Left ventricle myocardium inferior (tissue), 1 donor: ENCODE data around the gene CDK14. TPM values are rescaled to one million over a fixed set of nuclear protein-coding genes. Genes with fewer than 3 reads are reported as not detected.

ENCODE experiments used
- DNase-seq: peaks from one replicate; pipeline ENCODE4 v3.0.0-alpha.2; 2020
- H3K27ac ChIP-seq: fragments of 200-600 bp; replicated peaks from 2 replicates; pipeline ENCODE4 v1.8.0; 2021
- H3K27me3 ChIP-seq: fragments of 200-600 bp; 2 replicates; pipeline ENCODE4 v1.8.0; 2021; ENCODE audit warnings: low read depth
- H3K36me3 ChIP-seq: fragments of 200-600 bp; 2 replicates; pipeline ENCODE4 v1.8.0; 2021
- H3K4me1 ChIP-seq: fragments of 200-600 bp; 2 replicates; pipeline ENCODE4 v1.8.0; 2021
- H3K4me3 ChIP-seq: fragments of 200-600 bp; 2 replicates; pipeline ENCODE4 v1.8.0; 2021; ENCODE audit warnings: mild to moderate bottlenecking, moderate library complexity
- H3K9me3 ChIP-seq: fragments of 200-600 bp; replicated peaks from 2 replicates; pipeline ENCODE4 v1.8.0; 2021
- intact Hi-C: fragments of 100-400 bp; cut with micrococcal nuclease; formaldehyde crosslinking; loops from one replicate; pipeline ENCODE4 v1.11.0; 2022
- total RNA-seq: library from RNA; stranded (reverse); fragmentation: NEBNext Ultra II Directional; extraction: Animal tissue kit (Norgen Biotek cat#: 25700); gene quantifications from one replicate; pipeline ENCODE4 v1.2.1, GENCODE V29; 2021
- TF ChIP-seq, protein P1 (sequence below): fragments of 200-600 bp; IDR thresholded peaks from 2 replicates; pipeline ENCODE4 v1.8.0; 2021; ENCODE audit warnings: antibody characterized with exemption, mild to moderate bottlenecking, borderline replicate concordance
- donor health status: DM: no; HTN: yes; CAD: no; lungs with severe emphysema.

Gene CDK14
- total RNA-seq, 1 donor from 2014 or later: 18.7 TPM

DNA sequence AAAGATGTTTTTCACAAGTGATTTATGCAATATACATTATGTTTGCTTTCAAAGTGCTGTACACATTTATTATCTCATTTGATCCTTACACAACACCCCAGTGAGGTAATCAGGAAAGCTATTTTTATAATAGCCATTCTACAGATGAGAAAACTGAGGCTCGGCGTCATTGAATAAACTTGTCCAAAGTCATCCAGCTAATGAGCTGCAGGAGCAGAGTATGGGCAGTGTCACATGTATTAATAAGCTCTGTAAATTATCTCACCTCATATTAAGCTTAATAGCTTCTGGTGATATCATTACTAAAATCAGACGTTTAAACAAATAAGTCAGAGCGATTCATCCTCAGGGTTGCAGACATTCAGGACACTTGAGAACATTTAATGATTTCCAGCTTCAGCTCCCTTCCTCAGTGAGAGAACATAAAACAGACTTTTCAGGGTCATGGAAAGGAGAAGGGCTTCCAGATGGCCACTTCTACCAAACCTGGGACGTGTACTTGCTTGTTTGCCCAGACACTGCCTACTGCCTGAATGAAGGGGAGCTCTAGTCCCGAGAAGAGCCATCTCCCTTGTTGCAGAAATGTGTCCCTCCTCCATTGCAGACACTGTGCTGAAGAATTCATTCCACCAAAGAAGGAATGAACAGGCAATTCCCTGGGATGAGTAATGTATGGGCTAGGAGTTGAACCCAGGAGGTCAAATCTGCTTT, 647.6 kb downstream of the CDK14 start:
- no peaks in the 10 kb centered on the region for H3K36me3 ChIP-seq
- intact Hi-C loops: no loop called here
- no peak for DNase-seq
- no peak overlapping the region for H3K4me3 ChIP-seq
- H3K27me3 ChIP-seq: no peaks in the 10 kb centered on the region
- H3K27ac ChIP-seq: no peak overlapping the region
- H3K4me1 ChIP-seq: peaks cover 16% of the 10 kb centered on the region
- no peaks in the 10 kb centered on the region for H3K9me3 ChIP-seq
- TF ChIP-seq, protein P1, sequence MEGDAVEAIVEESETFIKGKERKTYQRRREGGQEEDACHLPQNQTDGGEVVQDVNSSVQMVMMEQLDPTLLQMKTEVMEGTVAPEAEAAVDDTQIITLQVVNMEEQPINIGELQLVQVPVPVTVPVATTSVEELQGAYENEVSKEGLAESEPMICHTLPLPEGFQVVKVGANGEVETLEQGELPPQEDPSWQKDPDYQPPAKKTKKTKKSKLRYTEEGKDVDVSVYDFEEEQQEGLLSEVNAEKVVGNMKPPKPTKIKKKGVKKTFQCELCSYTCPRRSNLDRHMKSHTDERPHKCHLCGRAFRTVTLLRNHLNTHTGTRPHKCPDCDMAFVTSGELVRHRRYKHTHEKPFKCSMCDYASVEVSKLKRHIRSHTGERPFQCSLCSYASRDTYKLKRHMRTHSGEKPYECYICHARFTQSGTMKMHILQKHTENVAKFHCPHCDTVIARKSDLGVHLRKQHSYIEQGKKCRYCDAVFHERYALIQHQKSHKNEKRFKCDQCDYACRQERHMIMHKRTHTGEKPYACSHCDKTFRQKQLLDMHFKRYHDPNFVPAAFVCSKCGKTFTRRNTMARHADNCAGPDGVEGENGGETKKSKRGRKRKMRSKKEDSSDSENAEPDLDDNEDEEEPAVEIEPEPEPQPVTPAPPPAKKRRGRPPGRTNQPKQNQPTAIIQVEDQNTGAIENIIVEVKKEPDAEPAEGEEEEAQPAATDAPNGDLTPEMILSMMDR: no peak

DNA sequence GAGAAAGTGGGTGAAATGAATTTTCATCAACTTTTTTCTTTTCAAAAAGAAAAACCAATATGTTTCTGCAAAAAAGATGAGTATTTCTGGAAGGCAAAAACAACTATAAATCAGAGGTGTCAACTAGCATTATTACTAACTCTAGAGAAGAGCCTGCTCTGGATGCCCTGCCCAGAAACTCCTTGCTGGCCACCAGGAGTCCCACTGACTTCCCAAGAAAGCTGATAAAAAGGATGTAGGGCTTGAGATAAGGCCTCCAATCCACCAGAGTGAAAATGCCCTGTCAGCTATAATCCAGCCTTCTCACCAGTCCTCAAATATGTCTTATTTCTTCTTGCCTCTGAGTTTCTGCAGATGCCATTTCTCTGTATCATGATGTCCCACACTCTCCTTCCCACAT, 651.4 kb downstream of the CDK14 start:
- Histone ChIP-seq H3K4me3 (no peak overlapping the region), H3K27ac (no peak overlapping the region), H3K27me3 (no peaks in the 10 kb centered on the region), H3K36me3 (no peaks in the 10 kb centered on the region), H3K4me1 (no peaks in the 10 kb centered on the region), H3K9me3 (no peaks in the 10 kb centered on the region)
- intact Hi-C loops: no loop called here
- no peak for DNase-seq
- TF ChIP-seq, protein P1: no peak

DNA sequence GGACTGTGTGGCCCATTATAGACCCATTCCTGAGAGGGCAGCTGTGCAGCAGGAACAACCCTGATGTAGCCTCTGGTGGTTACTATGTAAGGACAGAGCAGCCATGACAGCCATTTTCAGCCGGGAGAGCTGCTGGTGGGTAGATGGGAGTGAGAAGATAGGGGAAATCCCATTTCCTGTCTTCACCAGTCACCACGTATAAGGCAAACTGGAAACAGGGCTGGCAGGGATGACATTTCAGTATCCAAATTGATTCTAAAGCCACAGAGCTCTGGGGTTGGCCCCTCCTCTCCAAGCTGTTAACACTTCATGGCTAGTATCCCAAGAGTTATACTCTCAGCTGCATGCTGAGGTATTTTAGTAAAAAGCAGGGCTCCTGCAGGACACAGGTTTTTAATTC, 652.9 kb downstream of the CDK14 start:
- Histone ChIP-seq H3K4me1 (no peaks in the 10 kb centered on the region), H3K9me3 (no peaks in the 10 kb centered on the region), H3K27me3 (no peaks in the 10 kb centered on the region), H3K4me3 (no peak overlapping the region), H3K27ac (no peak overlapping the region), H3K36me3 (no peaks in the 10 kb centered on the region)
- TF ChIP-seq, protein P1: no peak
- intact Hi-C loops: no loop called here
- DNase-seq: no peak

DNA sequence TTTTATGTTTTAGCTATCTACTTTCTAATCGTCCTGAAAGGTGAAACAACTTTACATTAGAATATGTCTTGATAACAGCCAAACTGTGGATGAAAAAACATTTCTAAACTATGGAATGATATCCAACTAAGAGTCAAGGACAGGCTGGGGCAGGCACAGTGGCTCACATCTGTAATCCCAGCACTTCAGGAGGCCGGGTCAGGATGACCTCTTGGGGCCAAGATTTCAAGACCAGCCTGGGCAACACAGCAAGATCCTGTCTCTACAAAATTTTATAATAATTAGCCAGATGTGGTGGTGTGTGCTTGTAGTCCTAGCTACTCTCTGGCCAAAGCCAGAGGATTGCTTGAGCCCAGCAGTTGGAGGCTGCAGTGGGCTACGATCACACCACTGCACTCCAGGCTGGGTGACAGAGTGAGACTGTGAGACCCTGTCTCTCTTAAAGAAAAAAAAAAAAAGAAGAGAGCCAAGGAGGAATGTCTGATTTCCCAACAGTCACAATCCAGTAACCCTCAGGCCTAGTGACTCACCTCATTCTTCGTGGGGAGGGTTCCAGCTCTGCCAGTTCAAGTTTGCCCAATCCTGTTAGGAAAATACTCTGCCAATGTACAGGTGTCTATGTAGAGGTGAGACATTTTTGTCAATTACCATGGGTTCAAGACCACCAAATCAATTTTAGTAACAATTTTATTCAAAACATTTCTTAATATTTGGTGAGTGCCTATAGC, 653.5 kb downstream of the CDK14 start:
- H3K4me1 ChIP-seq: no peaks in the 10 kb centered on the region
- no peak for DNase-seq
- no peaks in the 10 kb centered on the region for H3K27me3 ChIP-seq
- H3K9me3 ChIP-seq: no peaks in the 10 kb centered on the region
- H3K27ac ChIP-seq: no peak overlapping the region
- H3K4me3 ChIP-seq: no peak overlapping the region
- TF ChIP-seq, protein P1: no peak
- intact Hi-C loops: no loop called here
- H3K36me3 ChIP-seq: no peaks in the 10 kb centered on the region

GRCh38 chr7:91250706-91251105, 654.6 kb downstream of the CDK14 start:
- H3K4me1 ChIP-seq: no peaks in the 10 kb centered on the region
- H3K27me3 ChIP-seq: no peaks in the 10 kb centered on the region
- no peaks in the 10 kb centered on the region for H3K36me3 ChIP-seq
- H3K4me3 ChIP-seq: no peak overlapping the region
- H3K27ac ChIP-seq: no peak overlapping the region
- DNase-seq: no peak
- peaks cover 7% of the 10 kb centered on the region for H3K9me3 ChIP-seq
- intact Hi-C loops: no loop called here
- TF ChIP-seq, protein P1: no peak
